Osteocyte (in vitro differentiated cells): Measurements from ENCODE around the gene REELD1. TPM values are rescaled to one million over a fixed set of nuclear protein-coding genes. Genes with fewer than 3 reads are reported as not detected.

Experiments
- DNase-seq: peaks from one replicate; pipeline ENCODE4 v3.0.0; 2021; ENCODE audit warnings: mixed read lengths; ENCODE audit not compliant: unreplicated experiment; ENCODE audit errors: extremely low spot score
- H3K27ac Mint-ChIP-seq: one replicate; pipeline ENCODE4 v1.8.0; 2021; ENCODE audit warnings: mild to moderate bottlenecking, mixed read lengths; ENCODE audit not compliant: unreplicated experiment
- H3K27me3 Mint-ChIP-seq: one replicate; pipeline ENCODE4 v1.8.0; 2021; ENCODE audit warnings: mixed read lengths; ENCODE audit not compliant: unreplicated experiment
- H3K36me3 Mint-ChIP-seq: one replicate; pipeline ENCODE4 v1.8.0; 2021; ENCODE audit warnings: mixed read lengths; ENCODE audit not compliant: unreplicated experiment
- H3K4me1 Mint-ChIP-seq: one replicate; pipeline ENCODE4 v1.8.0; 2021; ENCODE audit warnings: mixed read lengths; ENCODE audit not compliant: unreplicated experiment
- H3K4me3 Mint-ChIP-seq: one replicate; pipeline ENCODE4 v1.8.0; 2021; ENCODE audit warnings: mild to moderate bottlenecking, moderate library complexity, mixed read lengths; ENCODE audit not compliant: unreplicated experiment
- H3K9me3 Mint-ChIP-seq: one replicate; pipeline ENCODE4 v1.8.0; 2021; ENCODE audit warnings: mixed read lengths; ENCODE audit not compliant: unreplicated experiment
- total RNA-seq: library from RNA; stranded (reverse); gene quantifications from 2 replicates; pipeline ENCODE4 v1.2.1, GENCODE V29; 2021
- TF ChIP-seq, protein P1 (sequence below): fragments of 200-600 bp; sonication (generic); IDR thresholded peaks from 2 replicates; pipeline ENCODE4 v1.5.0; 2021; ENCODE audit warnings: antibody characterized with exemption, mild to moderate bottlenecking, moderate library complexity

REELD1 gene
- total RNA-seq, 1 donor from 2014 or later = not detected

DNA sequence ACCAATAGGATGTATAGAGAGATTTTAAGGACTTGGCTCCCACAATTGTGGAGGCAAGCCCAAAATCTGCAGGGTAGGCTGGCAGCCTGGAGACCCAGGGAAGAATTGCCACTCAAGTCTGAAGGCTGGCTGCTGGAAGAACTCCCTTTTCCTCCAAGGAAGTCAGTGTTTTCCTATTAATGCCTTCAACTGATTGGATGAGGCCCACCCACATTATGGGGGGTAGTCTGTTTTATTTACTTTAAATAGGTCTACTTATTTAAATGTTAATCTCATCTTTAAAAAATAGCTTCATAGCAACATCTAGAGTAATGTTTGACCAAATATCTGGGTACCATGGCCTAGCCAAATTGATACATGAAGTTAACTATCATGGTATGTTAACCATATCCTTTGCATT, 20.1 kb upstream of the REELD1 start:
- no peaks in the 10 kb centered on the region for H3K27me3 Mint-ChIP-seq
- H3K4me1 Mint-ChIP-seq = peaks cover 4% of the 10 kb centered on the region
- no peak overlapping the region for H3K4me3 Mint-ChIP-seq
- no peak for DNase-seq
- H3K27ac Mint-ChIP-seq = no peak overlapping the region
- H3K9me3 Mint-ChIP-seq = peaks cover 5% of the 10 kb centered on the region
- TF ChIP-seq, protein P1, sequence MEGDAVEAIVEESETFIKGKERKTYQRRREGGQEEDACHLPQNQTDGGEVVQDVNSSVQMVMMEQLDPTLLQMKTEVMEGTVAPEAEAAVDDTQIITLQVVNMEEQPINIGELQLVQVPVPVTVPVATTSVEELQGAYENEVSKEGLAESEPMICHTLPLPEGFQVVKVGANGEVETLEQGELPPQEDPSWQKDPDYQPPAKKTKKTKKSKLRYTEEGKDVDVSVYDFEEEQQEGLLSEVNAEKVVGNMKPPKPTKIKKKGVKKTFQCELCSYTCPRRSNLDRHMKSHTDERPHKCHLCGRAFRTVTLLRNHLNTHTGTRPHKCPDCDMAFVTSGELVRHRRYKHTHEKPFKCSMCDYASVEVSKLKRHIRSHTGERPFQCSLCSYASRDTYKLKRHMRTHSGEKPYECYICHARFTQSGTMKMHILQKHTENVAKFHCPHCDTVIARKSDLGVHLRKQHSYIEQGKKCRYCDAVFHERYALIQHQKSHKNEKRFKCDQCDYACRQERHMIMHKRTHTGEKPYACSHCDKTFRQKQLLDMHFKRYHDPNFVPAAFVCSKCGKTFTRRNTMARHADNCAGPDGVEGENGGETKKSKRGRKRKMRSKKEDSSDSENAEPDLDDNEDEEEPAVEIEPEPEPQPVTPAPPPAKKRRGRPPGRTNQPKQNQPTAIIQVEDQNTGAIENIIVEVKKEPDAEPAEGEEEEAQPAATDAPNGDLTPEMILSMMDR = no peak
- peaks cover 23% of the 10 kb centered on the region for H3K36me3 Mint-ChIP-seq

DNA sequence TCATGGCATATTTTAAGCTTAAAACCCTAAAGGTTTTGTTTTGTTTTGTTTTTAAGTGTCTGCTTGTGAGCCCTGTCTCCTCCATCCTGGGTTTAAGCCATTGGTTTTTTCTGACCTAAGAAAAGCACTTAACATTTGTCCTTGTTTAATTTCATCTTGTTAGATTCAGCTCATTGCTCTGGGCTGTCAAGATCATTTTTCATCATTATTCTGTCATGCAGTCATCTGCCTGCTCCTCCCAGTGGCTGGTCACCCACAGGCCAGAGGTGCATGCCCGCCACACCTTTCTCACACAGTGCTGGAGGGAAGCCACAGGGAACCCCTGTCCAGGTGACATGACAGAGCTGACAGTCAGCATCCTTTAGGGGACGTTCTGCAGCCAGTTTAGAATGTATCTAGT, 11.7 kb upstream of the REELD1 start:
- H3K27me3 Mint-ChIP-seq = peaks cover 3% of the 10 kb centered on the region
- H3K27ac Mint-ChIP-seq = no peak overlapping the region
- DNase-seq = no peak
- peaks cover 7% of the 10 kb centered on the region for H3K36me3 Mint-ChIP-seq
- no peak overlapping the region for H3K4me3 Mint-ChIP-seq
- H3K9me3 Mint-ChIP-seq = peaks cover 5% of the 10 kb centered on the region
- TF ChIP-seq, protein P1 = no peak
- no peaks in the 10 kb centered on the region for H3K4me1 Mint-ChIP-seq

DNA sequence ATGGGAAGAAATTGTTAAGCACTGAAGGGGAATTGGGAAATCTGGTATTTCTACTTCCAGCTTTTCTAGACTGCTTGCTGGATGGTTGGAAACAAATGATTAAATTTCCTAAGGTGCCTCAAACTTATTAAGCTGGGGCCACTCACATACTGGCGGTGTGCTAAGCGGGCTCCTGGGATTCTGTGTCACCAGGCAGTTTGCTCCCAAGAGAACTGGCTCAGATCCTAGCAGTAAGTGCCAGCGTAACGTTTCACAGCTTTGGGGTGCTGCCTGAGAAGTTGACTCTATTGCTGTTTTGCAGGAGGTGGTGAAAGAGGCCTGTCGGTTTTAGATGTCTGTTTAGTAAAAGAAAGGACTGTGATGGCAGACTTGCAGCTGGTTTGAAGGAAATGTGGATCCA, 6.9 kb upstream of the REELD1 start:
- Mint-ChIP-seq H3K36me3 (peaks cover 4% of the 10 kb centered on the region), H3K9me3 (no peaks in the 10 kb centered on the region), H3K27ac (no peak overlapping the region), H3K27me3 (peaks cover 12% of the 10 kb centered on the region), H3K4me1 (no peaks in the 10 kb centered on the region), H3K4me3 (no peak overlapping the region)
- DNase-seq = no peak
- TF ChIP-seq, protein P1 = no peak

DNA sequence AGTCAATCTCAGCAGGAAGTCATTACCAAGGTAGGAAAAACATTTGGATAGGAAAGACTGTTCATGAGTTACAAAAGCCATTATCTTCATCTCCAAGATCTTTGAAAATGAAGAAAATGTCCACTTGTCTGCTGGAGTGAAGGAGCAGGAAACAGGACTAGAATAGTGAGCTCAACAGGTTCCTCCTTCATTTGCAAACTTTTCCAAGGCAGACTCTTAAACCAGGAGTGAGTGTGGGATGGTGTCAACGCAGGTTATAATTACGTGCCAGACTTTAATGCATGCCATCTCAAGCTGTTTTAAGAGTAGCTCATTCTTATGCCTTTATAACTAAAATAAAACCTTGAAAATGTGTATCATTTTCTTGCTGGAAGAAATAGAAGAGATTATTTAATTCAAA, 3.4 kb upstream of the REELD1 start:
- H3K4me3 Mint-ChIP-seq = no peak overlapping the region
- H3K27ac Mint-ChIP-seq = no peak overlapping the region
- no peaks in the 10 kb centered on the region for H3K9me3 Mint-ChIP-seq
- TF ChIP-seq, protein P1 = no peak
- H3K4me1 Mint-ChIP-seq = no peaks in the 10 kb centered on the region
- H3K36me3 Mint-ChIP-seq = no peaks in the 10 kb centered on the region
- H3K27me3 Mint-ChIP-seq = peaks cover 12% of the 10 kb centered on the region
- no peak for DNase-seq

DNA sequence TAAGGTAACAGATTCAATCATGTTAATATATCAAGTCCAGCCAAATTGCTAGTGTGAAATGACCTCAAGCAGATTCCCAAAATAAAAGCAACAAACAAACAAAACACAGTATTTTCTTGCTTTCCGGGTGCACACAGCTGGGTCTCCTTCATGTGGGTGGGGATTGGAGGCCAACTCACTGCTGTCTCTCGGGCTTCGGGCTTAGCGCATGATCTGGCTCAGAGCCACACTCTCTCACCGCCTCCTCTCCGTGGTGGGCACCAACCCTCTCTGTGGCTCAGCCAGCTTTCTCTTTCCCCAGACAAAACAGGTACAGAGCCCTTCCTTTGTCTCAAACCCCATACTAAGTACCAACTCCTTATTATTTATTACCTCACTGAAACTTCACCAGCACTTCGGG, 2.9 kb upstream of the REELD1 start:
- peaks cover 12% of the 10 kb centered on the region for H3K27me3 Mint-ChIP-seq
- H3K9me3 Mint-ChIP-seq = no peaks in the 10 kb centered on the region
- H3K27ac Mint-ChIP-seq = no peak overlapping the region
- DNase-seq = no peak
- H3K4me3 Mint-ChIP-seq = no peak overlapping the region
- H3K36me3 Mint-ChIP-seq = no peaks in the 10 kb centered on the region
- H3K4me1 Mint-ChIP-seq = no peaks in the 10 kb centered on the region
- TF ChIP-seq, protein P1 = no peak
